GM19324 (cell line): Measurements from ENCODE around the gene PSG1.
"Not testable (repeated sequence)": the region's sequence is repeated elsewhere in the genome, so short reads cannot be mapped to it uniquely, and the experiment has no call there.

Source experiments
- ATAC-seq: cut with Tn5 transposase; IDR thresholded peaks from one replicate; pipeline ENCODE4 v1.9.1; 2021; ENCODE audit warnings: mild to moderate bottlenecking, moderate library complexity; ENCODE audit not compliant: unreplicated experiment, low FRiP score

Gene PSG1

DNA sequence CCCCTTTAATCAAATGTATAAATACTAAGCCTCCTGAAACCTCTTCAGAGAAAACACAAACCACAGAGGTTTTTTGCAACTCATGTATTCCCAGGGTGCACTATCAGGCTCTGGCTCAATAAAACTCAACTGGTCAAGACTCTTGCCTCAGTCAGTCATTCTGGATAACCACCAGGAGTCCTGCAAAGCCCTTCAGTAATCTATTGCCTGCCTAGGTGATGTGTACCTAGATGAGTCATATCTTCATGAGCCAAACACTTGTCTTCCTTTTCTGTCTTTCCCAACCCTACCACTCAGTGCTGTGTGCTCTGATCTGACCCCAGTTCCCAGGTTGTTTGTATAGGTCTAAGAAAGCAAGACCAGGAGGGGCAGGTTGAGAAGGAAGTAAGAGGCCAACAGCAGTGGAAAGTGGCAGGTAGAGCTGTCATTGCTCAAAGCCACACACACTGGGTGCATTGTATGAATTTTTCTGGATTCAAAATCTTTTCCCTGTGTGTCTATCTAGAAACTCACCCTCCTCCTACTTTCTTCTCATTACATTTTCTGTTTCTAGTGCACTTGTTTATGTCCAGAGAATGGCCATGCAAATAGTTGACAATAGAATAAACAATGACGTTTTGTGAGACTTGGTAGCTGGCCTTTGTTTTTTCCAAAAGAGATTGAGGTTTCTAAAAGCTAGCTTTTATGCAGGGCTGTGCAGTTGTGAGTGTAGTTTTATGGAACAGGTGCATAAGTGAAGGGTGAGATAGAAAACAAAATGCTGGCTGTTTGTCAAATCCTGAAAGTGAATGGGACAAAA, 48.1 kb downstream of the PSG1 start:
- ATAC-seq, result no peak

DNA sequence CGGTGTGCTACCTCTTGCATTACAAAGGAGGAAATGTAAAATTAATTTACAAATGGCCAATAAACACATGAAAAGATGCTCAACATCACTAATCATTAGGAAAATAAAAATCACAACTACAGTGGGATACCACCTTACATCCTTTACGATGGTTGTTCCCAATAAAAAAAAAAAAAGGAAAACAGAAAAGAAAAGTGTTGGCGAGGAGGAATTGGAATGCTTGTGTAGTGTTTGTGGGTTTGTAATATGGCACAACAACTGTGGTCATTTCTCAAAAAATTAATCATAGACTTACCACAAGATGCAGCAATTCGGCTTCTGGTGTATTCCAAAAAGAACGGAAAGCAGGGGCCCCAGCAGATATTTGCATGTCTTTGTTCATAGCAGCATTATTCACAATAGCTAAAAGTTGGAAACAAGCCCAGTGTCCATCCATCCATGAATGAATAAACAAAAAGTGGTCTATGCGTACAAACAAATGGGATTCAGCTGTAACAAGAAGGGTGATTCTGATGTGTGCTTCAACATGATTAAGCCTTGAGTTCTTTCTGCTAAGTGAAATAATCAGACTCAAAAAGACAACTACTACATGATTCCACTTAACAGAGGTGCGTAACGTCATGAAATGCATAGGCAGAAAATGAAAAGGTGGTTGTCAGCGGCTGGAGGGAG, 58.1 kb downstream of the PSG1 start:
- ATAC-seq, result not testable (repeated sequence)

DNA sequence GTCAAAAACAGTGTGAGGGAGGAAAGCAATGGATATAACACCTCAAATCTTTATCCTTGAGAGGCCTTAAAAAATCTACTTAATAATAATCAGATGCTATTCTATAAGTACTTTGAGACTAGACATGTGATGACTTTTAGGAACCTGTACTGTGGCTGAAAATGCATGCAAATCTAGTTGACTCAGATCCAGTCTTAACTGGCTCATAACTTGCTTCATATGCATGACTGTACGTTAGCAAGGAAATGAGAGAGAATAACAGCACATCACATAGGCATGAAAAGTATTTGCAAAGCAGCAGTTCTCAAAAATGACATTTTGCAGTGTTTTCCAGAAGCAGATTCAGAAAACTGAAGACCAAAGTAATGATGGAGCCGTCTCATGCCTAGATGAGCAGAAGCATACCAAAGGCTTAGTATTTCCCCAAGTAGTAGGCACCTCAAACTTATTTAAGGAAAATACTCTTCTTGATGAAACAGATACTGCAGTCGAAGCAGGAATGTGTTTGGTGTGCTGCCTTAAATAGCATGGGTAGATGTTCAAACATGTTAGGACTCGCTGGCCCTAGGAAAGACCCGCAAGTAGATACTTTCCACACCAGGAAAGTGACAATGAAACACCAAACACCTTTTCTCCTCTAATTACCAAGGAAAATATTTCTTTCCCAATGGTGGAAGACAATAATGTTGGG, 59.4 kb downstream of the PSG1 start:
- not testable (repeated sequence) for ATAC-seq

DNA sequence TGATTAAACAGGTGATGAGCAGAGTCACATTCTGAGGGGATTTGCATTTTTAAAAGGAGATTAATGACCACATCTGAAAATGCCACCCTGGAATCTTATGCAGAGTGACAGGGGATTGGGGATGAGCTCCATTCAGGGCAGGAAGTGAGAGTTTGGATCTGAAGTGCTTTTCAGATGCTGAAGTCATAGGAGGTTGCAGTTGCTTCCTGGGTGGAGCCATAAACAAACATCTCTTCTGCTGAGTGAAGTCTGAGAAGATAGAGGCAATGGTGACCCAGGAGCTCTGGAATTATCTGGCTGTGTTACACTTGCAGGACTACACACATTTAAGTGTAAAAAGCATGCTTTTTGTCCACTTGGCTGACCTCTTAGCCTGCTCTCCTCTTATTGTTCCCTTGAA, 62.6 kb downstream of the PSG1 start:
- no peak for ATAC-seq
